K562 (cell line): ENCODE data around the gene TTC9C. TPM values are rescaled to one million over a fixed set of nuclear protein-coding genes. Genes with fewer than 3 reads are reported as not detected.

Experiments used
- CAMTA2 ChIP-seq: fragments of 250-450 bp; sonication (Bioruptor Pico); conservative IDR thresholded peaks from 2 replicates; pipeline ENCODE4 v1.5.1; 2022
- CREB1 ChIP-seq, 2 experiments: sonication (generic) in 1 of 2; formaldehyde crosslinking in 1 of 2; IDR thresholded peaks; 2 replicates each; pipeline versions ENCODE4 v1.6.1 to v1.8.0; 2012 to 2022; ENCODE audit warnings: inconsistent platforms in 1 of 2, mild to moderate bottlenecking in 1 of 2, missing genetic modification reagents in 1 of 2, moderate library complexity in 1 of 2
- DNMT1 ChIP-seq: fragments of 450-650 bp; IDR thresholded peaks from 2 replicates; pipeline ENCODE4 v1.6.1; 2016; ENCODE audit warnings: antibody characterized with exemption, mild to moderate bottlenecking
- ETV6 ChIP-seq, 3 experiments: fragments of 150-350 bp in 1 of 3; sonication (generic) in 1 of 3; formaldehyde crosslinking in 1 of 3; IDR thresholded peaks; 2 replicates each; pipeline versions ENCODE4 v1.6.1 to v1.8.0; 2014 to 2022; ENCODE audit warnings: borderline replicate concordance in 2 of 3, low read depth in 2 of 3, antibody characterized with exemption in 1 of 3, low read length in 1 of 3, mild to moderate bottlenecking in 1 of 3, missing genetic modification reagents in 1 of 3
- KDM2B ChIP-seq: fragments of 250-450 bp; sonication (Bioruptor Pico); IDR thresholded peaks from 2 replicates; pipeline ENCODE4 v1.8.0; 2021; ENCODE audit warnings: mild to moderate bottlenecking, moderate library complexity
- KDM5B ChIP-seq: fragments of 200-600 bp; sonication (generic); IDR thresholded peaks from 2 replicates; pipeline ENCODE4 v1.6.1; 2012; ENCODE audit warnings: low read depth, mild to moderate bottlenecking, moderate library complexity, low read length, control low read depth, inconsistent platforms; ENCODE audit not compliant: insufficient replicate concordance
- MAFK ChIP-seq: IDR thresholded peaks from 2 replicates; pipeline ENCODE4 v1.6.1; 2011; ENCODE audit warnings: low read length, improper control_type of control experiment
- MBD2 ChIP-seq: sonication (generic); IDR thresholded peaks from 2 replicates; pipeline ENCODE4 v1.6.1; 2016; ENCODE audit warnings: low read depth, borderline replicate concordance
- NFXL1 ChIP-seq: fragments of 450-650 bp; formaldehyde crosslinking; IDR thresholded peaks from 2 replicates; pipeline ENCODE4 v1.4.0; 2021; ENCODE audit warnings: mild to moderate bottlenecking
- SP1 ChIP-seq: sonication (generic); formaldehyde crosslinking; IDR thresholded peaks from 2 replicates; pipeline ENCODE4 v1.8.1; 2022; ENCODE audit warnings: mild to moderate bottlenecking, missing genetic modification reagents
- TGIF2 ChIP-seq: sonication (generic); formaldehyde crosslinking; IDR thresholded peaks from 2 replicates; pipeline ENCODE4 v1.8.1; 2022; ENCODE audit warnings: mild to moderate bottlenecking, missing genetic modification reagents, moderate library complexity
- XRCC5 ChIP-seq: fragments of 200-400 bp; formaldehyde crosslinking; IDR thresholded peaks from 2 replicates; pipeline ENCODE4 v1.6.1; 2017; ENCODE audit warnings: low read depth, mild to moderate bottlenecking, low read length
- ZNF696 ChIP-seq: fragments of 250-450 bp; sonication (Bioruptor Pico); conservative IDR thresholded peaks from 2 replicates; pipeline ENCODE4 v1.4.0; 2020; ENCODE audit warnings: mild to moderate bottlenecking, moderate library complexity
- polyA plus RNA-seq, 8 experiments: library from polyadenylated mRNA; depleted of rRNA in 4 of 8; stranded (reverse) in 5 of 8; unstranded in 3 of 8; fragments of >200 nt; fragmentation: Nextera tagmentation in 2 of 8; fragmentation: Illumina TruSeq in 1 of 8; extraction: Ambion mirVana in 2 of 8; extraction: Trizol in 1 of 8; gene quantifications; 2 replicates each; pipeline versions ENCODE4 v1.2.1 to v1.2.3, GENCODE V29; 2011 to 2014; ENCODE audit warnings: inconsistent platforms in 1 of 8, missing spikeins in 1 of 8
- total RNA-seq, 7 experiments: library from RNA; depleted of rRNA in 6 of 7; stranded (reverse); fragments of >200 nt in 6 of 7; fragmentation: Illumina TruSeq in 2 of 7; extraction: Trizol in 2 of 7; gene quantifications; 2 replicates each; pipeline versions ENCODE4 v1.2.1 to v1.2.3, GENCODE V29; 2011 to 2021; ENCODE audit warnings: low replicate concordance in 1 of 7
- TF ChIP-seq, protein P1 (sequence below), 3 experiments: fragments of 200-800 bp in 1 of 3; sonication (Bioruptor generic) in 1 of 3; sonication (generic) in 1 of 3; formaldehyde crosslinking in 1 of 3; IDR thresholded peaks; 2 replicates each; pipeline versions ENCODE4 v1.6.1 to v1.8.0; 2016 to 2022; ENCODE audit warnings: mild to moderate bottlenecking in 2 of 3, missing compliant biosample characterization in 2 of 3, missing genetic modification characterization in 2 of 3, missing genetic modification reagents in 1 of 3
- TF ChIP-seq, protein P2 (sequence below): sonication (generic); formaldehyde crosslinking; IDR thresholded peaks from 2 replicates; pipeline ENCODE4 v1.5.0; 2020; ENCODE audit warnings: missing genetic modification reagents
- TF ChIP-seq, protein P3 (sequence below): sonication (generic); formaldehyde crosslinking; IDR thresholded peaks from 2 replicates; pipeline ENCODE4 v1.8.1; 2023; ENCODE audit warnings: mild to moderate bottlenecking, missing genetic modification reagents
- TF ChIP-seq, protein P4 (sequence below): fragments of 250-450 bp; sonication (Bioruptor Pico); IDR thresholded peaks from 2 replicates; pipeline ENCODE4 v1.9.0; 2021; ENCODE audit warnings: mild to moderate bottlenecking, inconsistent platforms
- TF ChIP-seq, protein P5 (sequence below): fragments of 250-450 bp; sonication (Bioruptor Pico); IDR thresholded peaks from 2 replicates; pipeline ENCODE4 v1.8.0; 2021; ENCODE audit warnings: borderline replicate concordance, mild to moderate bottlenecking, moderate library complexity; ENCODE audit not compliant: poor library complexity, severe bottlenecking

The TTC9C gene
- total and polyA plus RNA-seq, 9 of the 15 experiments (the other 6 are each of a cell fraction or from before 2014, with no cell fraction given) = 32.8 to 59.0 (median 37.1) TPM

DNA sequence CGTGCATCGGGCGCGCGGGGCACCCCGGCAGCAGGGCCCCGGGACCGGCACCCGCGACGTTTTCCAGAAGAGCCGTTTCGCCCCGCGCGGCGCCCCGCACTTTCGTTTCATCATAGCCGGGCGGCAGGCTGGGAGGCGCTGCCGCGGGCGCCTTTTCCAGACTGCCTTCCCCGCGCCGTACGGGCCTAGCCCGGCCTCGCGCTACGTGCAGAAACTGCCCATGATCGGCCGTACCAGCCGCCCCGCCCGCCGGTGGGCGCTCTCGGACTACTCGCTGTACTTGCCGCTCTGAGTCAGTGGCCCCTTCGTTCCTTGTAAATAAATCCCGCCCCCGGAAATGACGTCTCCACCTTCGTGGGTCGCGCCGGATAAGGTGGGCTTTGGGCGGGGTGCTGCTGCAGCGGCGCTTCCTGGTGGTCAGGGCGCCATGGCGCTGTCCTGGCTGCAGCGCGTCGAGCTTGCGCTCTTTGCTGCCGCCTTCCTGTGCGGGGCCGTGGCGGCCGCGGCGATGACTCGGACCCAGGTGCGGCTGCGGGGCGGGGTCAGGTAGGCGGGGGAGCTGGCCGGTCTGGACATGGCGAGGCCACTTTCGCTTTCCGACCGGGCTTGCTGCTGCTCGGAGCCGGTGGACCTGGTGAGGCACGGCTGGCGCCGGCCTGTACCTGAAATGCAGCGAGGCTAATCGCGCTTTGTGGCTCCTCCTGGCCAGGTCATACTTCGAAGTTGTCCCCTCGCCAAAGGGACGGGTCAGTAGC, 58.9 kb downstream of the TTC9C start, which contains the start of gene TMEM179B (continued):
- TF ChIP-seq KDM2B (CRISPR knock-in tag) (peak; percentile 17; the same call in 1 of the 2 replicates), ETV6 (IDR thresholded peaks at IDR 0.05; ENCODE audit: borderline replicate concordance in 1 of 2, low read depth in 2 of 2, low read length in 1 of 2) (peak in 1 of 2 experiments; percentile 60; a peak in 1 of 4 replicates), ETV6 (CRISPR knock-in tag; IDR thresholded peaks at IDR 0.05; ENCODE audit: borderline replicate concordance) (no peak), CREB1 (IDR thresholded peaks at IDR 0.05) (peak; percentile 94), CREB1 (CRISPR knock-in tag; IDR thresholded peaks at IDR 0.05) (peak; percentile 97), SP1 (CRISPR knock-in tag) (peak; percentile 97), MAFK (no peak), TGIF2 (CRISPR knock-in tag) (no peak), NFXL1 (CRISPR knock-in tag) (no peak), KDM5B (peak; percentile 97), XRCC5 (0 out of 2 replicates have a peak, but pooled peaks have one; percentile 19), ZNF696 (no peak), CAMTA2 (CRISPR knock-in tag) (peak; percentile 95), DNMT1 (peak; percentile 85; the same call in 1 of the 2 replicates), MBD2 (peak; percentile 85)
- TF ChIP-seq, protein P1, sequence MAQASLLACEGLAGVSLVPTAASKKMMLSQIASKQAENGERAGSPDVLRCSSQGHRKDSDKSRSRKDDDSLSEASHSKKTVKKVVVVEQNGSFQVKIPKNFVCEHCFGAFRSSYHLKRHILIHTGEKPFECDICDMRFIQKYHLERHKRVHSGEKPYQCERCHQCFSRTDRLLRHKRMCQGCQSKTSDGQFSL (CRISPR knock-in tag; IDR thresholded peaks at IDR 0.05) = no peak
- TF ChIP-seq, protein P1 (tag; IDR thresholded peaks at IDR 0.05) = no peak
- TF ChIP-seq, protein P2, sequence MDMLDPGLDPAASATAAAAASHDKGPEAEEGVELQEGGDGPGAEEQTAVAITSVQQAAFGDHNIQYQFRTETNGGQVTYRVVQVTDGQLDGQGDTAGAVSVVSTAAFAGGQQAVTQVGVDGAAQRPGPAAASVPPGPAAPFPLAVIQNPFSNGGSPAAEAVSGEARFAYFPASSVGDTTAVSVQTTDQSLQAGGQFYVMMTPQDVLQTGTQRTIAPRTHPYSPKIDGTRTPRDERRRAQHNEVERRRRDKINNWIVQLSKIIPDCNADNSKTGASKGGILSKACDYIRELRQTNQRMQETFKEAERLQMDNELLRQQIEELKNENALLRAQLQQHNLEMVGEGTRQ (CRISPR knock-in tag) = no peak
- TF ChIP-seq, protein P3, sequence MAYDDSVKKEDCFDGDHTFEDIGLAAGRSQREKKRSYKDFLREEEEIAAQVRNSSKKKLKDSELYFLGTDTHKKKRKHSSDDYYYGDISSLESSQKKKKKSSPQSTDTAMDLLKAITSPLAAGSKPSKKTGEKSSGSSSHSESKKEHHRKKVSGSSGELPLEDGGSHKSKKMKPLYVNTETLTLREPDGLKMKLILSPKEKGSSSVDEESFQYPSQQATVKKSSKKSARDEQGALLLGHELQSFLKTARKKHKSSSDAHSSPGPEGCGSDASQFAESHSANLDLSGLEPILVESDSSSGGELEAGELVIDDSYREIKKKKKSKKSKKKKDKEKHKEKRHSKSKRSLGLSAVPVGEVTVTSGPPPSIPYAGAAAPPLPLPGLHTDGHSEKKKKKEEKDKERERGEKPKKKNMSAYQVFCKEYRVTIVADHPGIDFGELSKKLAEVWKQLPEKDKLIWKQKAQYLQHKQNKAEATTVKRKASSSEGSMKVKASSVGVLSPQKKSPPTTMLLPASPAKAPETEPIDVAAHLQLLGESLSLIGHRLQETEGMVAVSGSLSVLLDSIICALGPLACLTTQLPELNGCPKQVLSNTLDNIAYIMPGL (CRISPR knock-in tag) = peak; percentile 56; the same call in 1 of the 2 replicates
- TF ChIP-seq, protein P4, sequence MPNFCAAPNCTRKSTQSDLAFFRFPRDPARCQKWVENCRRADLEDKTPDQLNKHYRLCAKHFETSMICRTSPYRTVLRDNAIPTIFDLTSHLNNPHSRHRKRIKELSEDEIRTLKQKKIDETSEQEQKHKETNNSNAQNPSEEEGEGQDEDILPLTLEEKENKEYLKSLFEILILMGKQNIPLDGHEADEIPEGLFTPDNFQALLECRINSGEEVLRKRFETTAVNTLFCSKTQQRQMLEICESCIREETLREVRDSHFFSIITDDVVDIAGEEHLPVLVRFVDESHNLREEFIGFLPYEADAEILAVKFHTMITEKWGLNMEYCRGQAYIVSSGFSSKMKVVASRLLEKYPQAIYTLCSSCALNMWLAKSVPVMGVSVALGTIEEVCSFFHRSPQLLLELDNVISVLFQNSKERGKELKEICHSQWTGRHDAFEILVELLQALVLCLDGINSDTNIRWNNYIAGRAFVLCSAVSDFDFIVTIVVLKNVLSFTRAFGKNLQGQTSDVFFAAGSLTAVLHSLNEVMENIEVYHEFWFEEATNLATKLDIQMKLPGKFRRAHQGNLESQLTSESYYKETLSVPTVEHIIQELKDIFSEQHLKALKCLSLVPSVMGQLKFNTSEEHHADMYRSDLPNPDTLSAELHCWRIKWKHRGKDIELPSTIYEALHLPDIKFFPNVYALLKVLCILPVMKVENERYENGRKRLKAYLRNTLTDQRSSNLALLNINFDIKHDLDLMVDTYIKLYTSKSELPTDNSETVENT (CRISPR knock-in tag) = peak; percentile 74
- TF ChIP-seq, protein P5, sequence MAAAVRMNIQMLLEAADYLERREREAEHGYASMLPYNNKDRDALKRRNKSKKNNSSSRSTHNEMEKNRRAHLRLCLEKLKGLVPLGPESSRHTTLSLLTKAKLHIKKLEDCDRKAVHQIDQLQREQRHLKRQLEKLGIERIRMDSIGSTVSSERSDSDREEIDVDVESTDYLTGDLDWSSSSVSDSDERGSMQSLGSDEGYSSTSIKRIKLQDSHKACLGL (CRISPR knock-in tag) = peak; percentile 22
